Activated CD8-positive, alpha-beta memory T cell treated with anti-CD3 and anti-CD28 coated beads, Interleukin-2, amount 50 U/mL, for 1 hour (primary cell): ENCODE results near the gene GRIK5.
"Not testable (repeated sequence)": the region's sequence is repeated elsewhere in the genome, so short reads cannot be mapped to it uniquely, and the experiment has no call there.

ENCODE experiments used
- DNase-seq: peaks from one replicate; pipeline ENCODE4 v3.0.0-alpha.2; 2020; ENCODE audit errors: extremely low read depth

Gene GRIK5

DNA sequence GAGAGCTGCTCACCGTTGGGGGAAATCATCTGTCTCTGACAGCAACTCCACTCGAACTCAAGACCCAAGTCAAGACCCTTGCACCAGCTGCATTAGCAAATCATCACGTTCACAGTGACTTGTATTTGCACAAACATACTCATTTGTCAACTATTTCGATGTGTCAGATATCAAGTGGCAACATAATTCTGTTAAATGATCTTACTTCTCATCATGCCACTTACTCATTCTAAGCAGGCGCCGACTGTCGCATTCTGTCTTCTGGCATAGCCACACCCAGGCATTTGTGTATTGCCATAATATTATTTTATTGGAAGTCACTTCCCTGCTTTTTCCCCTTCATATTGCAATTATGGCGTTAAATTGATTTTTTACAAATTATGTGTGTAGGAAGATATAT is 53.0 kb downstream of the GRIK5 start:
- no peak for DNase-seq

DNA sequence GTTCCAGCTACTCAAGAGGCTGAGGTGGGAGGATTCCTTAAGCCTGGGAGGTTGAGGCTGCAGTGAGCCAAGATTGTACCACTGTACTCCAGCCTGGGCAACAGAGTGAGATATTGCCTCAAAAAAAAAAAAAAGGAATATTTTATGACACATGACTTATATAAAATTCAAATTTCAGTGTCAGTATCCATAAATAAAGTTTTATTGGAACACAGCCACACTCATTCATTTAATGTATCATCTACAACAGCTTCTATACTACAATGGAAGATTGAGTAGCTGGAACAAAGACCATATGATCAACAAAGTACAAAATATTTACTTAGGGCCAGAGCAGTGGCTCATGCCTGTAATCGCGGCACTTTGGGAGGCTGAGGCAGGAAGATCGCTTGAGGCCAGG is 57.3 kb downstream of the GRIK5 start:
- not testable (repeated sequence) for DNase-seq

DNA sequence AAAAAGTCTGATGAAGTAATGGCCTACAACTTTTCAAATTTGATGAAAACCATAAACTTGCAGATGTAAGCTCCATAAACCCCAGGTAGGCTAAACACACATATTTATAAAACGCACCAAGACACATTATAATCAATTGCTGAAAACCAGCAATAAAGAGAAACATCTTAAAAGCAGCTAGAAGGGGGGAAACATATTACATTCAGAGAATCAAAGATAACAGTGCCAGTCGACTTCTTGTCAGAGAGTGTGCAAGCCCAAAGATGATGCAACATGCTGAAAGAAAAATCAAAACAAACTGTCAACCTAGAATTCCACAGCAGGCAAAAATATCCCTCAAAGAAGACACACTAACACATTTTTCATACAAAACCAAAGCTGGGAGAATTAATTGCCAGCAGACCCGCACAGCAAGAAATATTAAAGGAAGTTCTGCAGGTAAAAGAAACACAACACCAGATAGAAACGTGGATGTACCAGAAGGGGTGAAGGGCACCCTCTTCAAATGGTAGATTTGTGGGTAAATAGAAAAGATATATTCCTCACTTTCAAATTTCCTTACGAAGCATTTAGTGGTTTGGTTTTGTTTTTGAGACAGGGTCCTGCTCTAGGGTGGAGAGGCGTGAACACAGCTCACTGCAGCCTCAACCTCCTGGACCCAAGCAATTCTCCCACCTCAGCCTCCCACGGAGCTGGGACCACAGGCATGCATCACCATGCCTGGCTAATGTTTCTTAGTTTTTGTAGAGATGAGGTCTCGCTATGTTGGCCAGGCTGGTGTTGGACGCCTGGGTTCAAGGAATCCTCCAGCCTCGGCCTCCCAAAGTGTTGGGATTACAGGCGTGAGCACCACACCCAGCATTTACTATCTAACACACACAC is 59.5 kb downstream of the GRIK5 start:
- DNase-seq: no peak

DNA sequence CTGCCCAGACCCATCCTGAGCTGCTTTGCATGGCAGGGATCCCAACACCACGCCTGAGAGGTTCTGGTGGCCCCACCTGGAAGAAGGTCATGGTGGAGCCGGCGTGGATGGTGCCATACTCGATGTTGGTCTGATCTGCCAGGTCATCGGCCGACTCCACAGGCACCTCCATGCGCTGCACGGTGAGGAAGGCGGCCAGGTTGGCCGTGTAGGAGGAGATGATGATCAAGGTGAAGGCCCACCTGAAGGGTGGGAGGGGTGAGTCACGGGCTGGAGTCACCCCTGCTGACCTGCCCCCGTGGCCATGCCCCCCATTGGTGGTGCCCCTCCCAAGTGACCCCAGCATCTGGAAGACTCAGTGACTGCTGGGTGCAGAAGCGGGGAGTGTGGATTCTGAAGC is 63.4 kb downstream of the GRIK5 start:
- no peak for DNase-seq

DNA sequence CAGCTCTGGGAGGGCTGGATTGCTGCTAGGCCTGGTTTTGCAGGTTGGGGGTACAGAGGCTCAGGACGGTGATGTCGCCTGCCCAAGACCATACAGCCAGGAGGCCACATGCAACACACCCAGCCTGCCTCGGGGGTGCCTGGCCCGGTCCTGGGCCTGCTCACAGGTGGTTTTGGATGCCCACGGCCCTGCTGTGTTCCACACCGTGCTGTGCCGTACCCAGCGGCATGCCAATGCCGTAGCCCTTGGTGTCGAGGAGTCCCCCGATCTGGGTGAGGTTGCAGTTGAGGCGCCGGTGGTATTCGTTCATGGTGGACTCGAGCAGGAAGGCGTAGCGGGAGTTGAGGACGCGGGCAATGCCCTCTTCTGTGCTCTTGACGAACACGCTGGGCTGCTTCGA is 64.5 kb downstream of the GRIK5 start:
- no peak for DNase-seq

DNA sequence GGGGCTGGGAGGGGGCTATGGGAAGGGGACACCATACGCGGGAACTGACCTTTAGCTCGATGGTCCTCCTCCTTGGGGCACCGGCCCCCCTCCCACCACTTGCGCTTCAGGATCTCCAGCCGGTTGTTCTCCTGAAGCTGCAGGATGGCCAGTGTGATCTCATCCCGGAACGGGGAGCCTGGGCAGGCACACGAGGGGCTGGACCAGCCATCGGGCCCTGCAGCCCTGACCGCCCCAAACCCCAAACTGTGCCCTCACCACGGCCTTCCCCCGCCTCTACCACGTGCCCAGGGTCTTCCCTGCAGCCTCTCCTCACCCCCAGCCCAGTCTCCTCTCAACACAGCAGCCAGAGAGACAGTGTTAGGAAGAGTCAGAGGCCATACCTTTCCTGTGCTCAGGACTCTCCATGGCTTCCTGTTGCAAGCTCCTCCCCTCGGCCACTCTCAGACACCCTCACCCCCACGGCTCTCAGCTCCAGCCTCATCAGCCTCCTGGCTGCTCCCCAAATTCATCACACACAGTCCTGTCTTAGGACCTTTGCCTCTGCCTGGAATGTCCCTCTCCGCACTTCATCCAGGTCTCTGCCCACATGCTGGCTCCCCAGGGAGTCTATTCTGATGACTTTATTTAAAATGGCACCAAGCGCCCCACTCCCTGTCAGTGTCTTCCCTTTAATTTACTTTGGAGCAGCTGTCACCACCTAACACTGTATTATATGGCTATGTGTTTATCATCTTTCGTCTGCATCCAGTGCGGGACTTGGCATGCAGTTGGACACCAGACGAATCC is 66.3 kb downstream of the GRIK5 start:
- no peak for DNase-seq

DNA sequence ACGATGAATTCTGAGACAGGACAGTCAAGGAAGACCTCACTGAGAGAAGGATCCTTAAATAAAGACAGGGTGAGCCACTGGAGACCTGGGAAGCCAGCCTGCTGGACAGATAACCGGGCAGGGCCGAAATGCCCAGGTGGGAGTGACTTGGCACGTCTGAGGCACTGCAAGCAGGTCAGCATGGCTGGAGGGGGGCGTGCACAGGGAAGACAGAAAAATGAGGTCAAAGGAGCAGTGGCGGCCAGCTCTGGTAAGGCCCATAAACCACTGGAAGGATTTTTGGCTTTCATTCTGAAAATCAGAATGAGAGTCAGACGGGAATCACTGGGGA is 70.2 kb downstream of the GRIK5 start:
- DNase-seq: no peak

DNA sequence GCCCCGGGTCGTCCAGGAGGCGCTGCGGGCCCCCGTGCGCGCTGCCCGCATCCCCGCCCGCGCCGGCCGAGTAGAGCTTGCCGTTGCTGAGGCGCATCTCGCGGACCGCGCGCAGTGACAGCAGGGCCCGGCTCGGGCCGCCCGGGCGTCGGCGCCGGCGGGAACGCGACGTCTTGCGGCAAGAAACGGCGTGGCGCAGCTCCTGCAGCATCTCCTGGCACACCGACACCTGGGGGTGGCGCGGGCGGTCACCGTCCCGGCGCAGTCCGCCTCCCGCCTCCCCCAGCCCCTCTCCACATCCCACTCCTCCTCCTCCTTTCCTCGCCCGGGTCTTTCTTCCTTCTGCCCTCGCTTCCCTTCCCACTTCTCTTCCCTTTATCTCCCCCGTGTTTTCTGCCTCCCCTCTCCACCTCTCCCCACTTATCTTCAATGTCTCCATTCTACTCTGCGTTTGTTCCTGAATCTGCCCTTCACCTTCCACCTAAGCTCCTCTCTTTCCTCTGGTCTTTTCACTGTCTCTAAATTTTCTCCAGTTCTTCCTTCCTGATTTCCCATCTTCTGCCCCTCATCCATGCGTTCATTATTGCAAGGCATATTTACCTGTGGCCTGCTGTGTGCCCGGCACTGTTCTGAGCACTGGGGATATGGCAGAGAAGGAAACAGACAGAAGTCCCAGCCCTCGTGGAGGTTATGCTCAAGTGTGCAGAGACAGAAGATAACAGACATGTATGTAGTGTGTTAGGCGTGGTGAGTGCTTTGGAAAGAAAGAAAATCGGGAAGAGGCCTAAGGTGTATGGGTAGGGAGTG is 70.7 kb downstream of the GRIK5 start:
- no peak for DNase-seq

DNA sequence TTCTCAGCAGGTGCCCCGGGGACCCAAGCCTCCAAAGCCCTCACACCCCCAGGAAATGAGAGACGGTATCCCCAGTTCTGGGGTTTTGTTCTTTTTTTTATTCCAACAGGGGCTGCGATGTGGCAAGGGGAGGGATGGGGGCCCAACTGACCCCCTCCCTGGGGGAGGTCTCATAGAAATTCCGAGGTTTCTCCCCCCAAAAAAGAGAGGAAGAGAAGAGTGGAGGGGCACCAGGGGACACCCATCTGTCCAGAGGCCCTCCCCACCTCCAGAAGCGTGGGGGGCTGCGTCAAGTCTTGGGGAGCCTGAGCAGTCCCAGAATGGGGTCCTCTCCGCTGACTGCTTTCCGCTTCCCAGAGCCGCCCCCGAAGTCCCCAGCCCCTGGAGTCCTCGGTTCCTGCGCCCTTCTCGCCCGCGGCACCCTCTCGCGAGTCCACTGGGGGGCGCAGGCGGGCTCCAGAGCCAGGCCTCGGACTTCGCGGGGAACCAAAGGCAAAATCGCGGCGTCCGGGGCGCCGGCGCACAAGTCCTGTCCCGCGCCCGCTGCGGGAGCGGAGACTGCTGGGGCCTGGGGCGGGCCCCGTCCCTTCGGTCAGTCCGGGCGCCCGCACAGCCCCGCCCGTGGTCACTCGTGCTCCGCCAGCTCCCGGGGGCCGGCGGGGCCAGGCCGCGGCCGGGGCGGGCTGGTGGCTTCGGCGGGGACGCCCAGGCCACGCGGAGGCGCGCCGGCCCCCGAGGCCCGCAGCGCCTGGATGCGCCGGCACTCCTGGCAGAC is 71.6 kb downstream of the GRIK5 start:
- DNase-seq: no peak

DNA sequence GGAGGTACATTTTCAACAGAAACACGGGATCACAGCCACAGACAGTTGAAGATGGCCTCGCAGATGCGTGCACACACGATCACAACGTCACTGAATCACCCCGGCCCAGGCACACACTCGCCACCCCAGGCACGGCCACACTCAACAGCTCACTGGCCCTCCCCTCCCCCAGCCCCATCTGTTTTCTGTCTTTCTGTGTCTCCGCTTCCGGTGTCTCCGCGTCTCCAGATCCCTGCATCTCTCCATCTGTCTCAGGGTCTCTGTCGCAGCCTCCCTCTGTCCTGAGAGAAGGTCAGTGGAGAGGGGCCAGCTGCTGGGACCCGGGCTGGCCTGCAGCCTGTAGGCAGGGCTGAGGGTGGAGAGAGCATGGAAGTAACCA is 72.2 kb downstream of the GRIK5 start:
- no peak for DNase-seq

DNA sequence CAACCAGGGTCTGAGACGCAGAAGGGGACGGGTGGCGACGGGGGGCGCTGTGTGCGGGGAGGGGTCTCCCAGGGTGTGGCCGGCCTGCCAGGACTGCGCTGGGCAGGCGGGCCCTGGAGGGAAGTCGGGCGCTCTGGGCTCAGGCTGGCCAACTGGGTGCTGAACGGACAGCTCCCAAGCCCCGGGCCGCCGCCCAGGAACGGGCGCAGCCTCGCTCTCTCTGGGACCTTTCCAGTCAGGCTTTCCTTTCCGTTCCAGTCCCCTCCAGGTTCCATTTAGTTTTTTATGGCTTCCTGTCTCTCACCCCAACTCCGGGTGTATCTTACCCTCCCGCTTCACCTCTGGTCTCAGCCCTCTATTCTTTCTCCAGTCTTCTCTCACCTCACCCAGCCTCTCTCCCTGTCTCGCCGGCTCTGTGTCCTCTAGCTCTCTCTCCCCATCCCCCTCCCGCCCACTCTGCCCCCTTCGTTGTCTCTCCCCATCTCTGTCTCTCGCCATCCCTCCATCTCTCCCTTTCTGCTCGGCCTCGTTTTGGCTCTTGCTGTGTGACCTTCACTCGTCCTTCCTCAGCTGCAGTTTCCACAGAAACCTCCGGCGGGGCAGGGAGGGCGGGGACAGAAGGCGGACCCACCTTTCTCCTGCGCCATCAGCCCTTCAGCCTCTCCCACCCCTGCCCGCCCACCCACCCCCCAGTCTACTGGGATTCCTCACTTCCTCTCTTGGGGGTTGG is 72.7 kb downstream of the GRIK5 start:
- DNase-seq: no peak

DNA sequence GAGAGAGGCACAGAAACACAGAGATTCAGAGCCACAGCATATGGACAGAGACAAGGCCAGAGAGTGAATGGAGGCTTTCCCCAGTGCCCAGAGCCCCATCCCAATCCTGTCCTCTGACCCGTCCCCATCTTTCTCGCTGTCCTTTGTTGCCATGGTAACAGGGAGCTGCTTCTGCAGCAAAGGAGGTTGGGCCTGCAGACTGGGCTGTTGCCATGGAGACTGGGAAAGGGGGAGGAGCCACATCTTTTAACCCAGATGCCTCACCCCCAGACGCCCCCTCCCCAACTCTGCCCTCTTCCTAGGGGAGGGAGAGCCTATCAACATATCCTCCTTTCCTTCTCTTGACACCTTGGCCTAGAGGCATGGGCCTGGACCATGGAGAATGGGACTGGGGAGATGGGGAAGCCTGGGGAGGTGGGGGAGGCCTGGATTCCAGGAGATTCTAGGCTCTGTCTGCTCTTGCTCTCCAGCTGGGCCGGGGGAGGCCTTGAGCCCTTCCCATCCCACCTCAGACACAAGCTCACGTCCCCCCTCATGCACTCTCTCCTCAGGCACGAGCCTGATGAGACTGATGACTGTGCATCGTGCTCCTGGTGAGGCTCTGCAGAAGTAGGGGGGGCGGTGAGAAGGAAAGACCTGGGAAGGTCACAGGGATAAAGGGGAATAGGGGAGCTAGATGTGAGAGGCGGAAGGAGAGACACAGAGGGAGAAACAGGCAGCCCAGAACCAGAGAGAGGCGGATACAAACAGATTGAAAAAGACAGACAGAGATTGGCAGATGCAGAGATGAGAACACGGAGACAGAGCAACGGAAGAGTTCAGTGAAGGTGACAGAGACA is 73.8 kb downstream of the GRIK5 start:
- DNase-seq: no peak

DNA sequence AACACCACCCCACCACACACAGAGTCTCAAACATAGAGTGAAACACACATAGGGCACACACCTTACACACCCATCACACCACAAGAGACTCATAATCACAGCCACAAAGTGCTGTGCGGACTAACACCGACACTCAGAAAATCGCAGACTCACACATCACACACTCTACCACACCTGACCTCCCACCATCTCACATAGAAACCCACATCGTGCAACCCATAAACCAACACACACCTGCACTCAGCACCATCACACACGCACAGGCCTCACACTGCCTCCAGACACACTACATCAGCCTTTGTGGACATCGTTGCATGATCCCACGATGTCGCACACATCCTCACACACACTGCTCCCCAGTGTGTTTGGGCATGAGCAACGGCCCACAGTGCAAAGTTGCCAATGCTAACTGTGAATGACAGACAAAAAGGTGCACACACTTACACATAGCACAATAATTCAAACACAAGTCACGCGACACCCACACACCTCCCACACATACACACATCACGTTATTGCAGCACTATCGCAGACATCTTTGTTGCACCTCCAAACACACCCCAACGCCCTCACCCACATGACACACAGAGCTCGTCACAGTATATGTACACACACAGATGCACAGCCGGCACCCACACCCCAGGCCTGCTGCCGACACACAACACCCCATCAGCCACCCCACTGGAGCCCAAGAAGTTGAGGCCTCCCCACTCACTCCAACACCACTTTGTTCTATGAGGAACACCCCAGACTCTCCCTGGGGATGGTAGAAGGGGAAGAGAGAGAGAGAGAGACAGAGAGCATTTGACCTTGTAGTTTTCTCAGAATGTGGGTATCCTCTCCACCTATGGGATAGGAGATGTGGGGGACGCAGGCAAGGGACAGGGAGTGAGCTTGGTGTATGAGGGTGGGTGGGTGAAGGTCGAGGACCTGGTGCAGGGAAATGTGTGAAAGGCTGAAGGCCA is 74.7 kb downstream of the GRIK5 start:
- DNase-seq: no peak

DNA sequence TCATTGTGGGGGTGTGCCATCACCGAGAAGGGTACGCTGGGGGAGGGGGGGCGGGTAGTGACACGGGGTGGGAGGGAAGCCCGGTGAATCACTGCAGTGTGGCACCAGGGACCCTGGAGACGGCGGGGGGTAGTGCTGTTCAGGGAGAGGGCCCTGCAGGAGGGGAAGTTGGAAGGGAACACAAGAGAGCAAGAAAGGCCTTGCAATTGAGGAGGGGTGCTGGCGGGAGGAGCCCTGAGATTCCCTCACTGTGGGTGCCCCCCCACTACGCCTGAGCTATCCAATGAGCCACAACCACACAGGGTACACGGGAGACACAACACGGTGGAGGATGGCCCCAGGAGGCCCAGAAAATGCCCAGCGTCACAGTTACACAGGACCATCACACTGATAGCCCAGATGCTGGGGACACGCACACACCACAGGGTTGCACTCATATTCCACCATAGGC is 75.5 kb downstream of the GRIK5 start:
- DNase-seq: no peak

DNA sequence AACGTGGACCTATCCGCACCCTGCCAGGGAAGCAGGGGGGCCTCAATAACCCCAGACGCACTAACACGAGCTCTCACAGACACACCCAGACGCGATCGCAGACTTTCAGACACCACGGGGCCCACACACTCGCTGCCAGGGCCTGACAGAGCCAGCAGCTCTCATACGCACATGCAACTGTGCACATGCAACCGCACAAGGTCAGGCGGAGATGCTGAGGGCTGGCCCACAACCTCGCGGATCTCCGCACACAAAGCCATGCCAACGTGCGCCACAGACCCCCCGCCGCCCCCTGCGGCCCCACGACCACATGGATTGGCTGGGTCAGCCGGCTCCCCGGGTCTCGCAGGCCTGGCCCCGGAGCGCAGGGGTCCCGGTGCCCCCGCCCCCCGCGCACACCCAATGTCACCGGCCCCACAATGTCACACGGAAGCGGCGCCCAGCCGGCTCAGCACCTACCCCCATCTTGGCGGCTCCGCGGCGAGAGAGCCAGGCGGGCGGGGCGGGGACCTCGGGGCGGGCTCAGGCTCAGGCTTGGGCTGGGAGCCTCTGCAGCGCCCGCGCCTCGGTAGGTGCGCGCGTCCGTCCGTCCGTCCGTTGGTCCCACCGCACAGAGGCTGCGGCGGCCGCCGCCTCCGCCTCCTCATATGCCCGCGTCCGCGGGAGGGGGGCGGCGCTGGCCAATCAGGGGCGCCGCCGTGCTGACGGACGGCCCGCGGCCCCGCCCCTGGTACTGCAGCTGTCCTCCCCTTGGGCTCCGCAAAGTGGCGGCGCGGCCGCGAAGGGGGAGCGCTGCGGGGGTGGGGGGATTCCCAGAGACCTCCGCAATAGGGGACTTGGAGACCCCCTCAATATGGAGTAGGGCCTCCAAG is 76.2 kb downstream of the GRIK5 start, which contains the start of gene ATP1A3:
Gene ATP1A3, minus strand, starts transcription at position 619 of the 872 bp plus-strand sequence. Its CDS starts 154 bp downstream, at position 465.
- DNase-seq: no peak

DNA sequence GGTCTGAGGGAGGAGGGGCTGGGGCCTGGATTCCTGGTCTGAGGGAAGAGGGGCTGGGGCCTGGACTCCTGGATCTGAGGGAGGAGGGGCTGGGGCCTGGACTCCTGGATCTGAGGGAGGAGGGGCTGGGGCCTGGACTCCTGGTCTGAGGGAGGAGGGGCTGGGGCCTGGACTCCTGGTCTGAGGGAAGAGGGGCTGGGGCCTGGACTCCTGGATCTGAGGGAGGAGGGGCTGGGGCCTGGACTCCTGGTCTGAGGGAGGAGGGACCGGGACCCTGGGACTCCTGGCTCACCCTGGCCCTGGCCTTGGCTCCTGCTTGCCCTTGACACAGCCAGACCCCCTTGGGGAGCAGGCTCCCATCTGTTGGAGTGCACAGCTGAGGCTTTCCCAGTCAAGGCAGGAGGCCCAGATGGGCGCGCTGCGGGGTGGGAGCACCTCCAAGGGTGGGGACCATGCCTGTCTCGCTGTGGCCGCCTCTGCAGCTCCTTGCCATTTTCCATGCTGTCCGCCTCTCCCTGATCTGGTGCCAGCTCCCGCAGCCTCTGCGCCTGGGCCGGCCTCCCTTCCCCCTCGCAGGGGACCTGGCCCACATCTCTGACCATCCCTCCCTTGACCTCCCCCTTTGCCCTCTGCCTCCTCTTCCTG is 78.0 kb downstream of the GRIK5 start:
- DNase-seq: not testable (repeated sequence)

DNA sequence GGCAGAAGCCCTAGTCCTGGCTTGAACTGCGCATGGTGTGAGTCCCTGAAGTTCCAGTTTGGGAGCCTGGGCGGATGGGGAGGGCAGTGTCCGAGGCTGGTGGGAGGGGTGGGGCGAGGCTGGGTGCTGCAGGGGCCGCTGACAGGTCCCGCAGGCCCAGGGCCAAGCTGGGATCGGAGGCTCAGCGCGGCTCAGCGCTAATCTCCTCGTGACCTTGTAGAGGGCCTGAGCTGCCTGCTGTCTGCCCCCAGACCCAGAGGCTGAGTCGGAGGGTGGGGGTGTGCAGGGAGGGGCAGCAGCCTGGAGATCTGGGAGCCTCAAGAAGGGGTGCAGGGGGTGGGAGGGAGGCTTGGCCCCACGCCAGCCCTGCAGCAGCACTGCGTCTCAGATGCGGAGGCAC is 79.0 kb downstream of the GRIK5 start:
- DNase-seq: no peak
